Measurements from ENCODE around the gene AEN. TPM values are rescaled to one million over a fixed set of nuclear protein-coding genes. Genes with fewer than 3 reads are reported as not detected.

Gene AEN
- total RNA-seq, 1 donor from 2014 or later: 10.3 TPM

DNA sequence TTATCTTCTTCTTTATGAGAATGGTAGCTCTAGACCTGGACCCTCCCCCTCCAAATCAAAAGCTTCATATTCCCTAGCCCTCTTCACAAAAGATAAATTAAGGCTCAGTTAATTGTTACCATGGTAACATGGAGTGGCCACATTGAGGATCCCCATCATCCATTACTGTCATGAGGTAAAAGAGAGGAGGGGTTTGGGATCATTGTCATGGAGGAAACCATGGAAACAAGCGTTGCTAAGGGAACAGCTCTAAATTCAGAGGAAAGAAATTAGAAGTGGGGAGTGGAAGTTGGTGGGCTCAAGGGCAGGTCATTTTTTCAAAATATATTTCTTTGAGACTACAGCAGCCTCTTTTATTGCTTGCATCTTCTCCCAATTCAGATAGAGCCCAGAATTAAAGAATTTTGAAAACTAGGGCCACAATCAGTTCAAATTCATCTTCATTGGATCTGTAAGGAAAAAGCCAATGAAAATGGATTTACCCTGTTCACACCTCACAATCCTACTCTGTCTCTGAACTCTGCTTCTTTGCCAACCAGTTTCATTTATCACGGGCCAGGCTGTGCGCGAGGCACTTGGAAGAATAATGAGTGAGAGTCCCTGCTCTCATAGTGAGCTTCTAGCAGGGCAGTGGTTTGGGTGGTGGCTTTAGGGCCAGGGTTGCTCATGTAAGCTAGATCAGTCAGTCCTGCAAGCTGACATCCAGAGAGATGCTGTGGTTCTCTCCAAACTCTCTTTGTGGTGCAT lies 11.6 kb upstream of the AEN start:
- TF ChIP-seq, protein P1, sequence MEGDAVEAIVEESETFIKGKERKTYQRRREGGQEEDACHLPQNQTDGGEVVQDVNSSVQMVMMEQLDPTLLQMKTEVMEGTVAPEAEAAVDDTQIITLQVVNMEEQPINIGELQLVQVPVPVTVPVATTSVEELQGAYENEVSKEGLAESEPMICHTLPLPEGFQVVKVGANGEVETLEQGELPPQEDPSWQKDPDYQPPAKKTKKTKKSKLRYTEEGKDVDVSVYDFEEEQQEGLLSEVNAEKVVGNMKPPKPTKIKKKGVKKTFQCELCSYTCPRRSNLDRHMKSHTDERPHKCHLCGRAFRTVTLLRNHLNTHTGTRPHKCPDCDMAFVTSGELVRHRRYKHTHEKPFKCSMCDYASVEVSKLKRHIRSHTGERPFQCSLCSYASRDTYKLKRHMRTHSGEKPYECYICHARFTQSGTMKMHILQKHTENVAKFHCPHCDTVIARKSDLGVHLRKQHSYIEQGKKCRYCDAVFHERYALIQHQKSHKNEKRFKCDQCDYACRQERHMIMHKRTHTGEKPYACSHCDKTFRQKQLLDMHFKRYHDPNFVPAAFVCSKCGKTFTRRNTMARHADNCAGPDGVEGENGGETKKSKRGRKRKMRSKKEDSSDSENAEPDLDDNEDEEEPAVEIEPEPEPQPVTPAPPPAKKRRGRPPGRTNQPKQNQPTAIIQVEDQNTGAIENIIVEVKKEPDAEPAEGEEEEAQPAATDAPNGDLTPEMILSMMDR (IDR thresholded peaks at IDR 0.05; ENCODE audit: borderline replicate concordance): no peak
- H3K4me3 ChIP-seq: no peak overlapping the region
- intact Hi-C loops (cut with micrococcal nuclease): loop anchor here (5.0 kb wide), 1 partner anchor 132 kb away; no protein-coding TSS in a partner anchor
- no peak for DNase-seq
- H3K27me3 ChIP-seq (ENCODE audit: low read depth): peaks cover 46% of the 10 kb centered on the region
- no peak overlapping the region for H3K27ac ChIP-seq (replicated peaks)
- peaks cover 16% of the 10 kb centered on the region for H3K4me1 ChIP-seq
- no peaks in the 10 kb centered on the region for H3K9me3 ChIP-seq (replicated peaks)
- no peaks in the 10 kb centered on the region for H3K36me3 ChIP-seq

DNA sequence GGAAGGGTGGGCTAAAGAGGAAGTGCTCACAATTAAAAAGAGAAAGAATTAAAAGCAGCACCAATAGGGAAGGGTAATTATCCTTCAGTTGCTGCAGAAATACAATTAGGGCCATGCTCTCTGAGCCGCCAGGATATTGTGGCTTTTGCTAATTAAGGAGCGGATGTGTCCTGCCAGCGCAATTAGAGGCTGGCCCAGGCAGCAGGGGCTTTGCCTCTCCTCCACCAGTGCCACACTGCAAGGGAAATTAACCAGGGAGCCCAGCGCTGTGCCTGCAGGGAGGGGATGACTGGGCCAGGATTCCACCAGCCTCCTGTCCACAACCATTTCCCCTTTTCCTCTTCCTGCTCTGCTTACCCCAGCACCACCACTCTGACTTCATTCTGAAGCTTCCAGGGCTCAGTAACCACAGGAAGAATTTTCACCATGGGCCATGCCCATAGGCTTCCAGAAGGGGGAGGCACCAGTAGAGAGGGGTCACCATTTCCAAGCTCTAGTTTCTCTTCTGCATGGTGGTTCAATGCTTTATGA lies 10.4 kb upstream of the AEN start:
- DNase-seq: no peak
- H3K4me3 ChIP-seq: no peak overlapping the region
- peaks cover 34% of the 10 kb centered on the region for H3K27me3 ChIP-seq (ENCODE audit: low read depth)
- H3K27ac ChIP-seq (replicated peaks): no peak overlapping the region
- H3K9me3 ChIP-seq (replicated peaks): no peaks in the 10 kb centered on the region
- TF ChIP-seq, protein P1 (IDR thresholded peaks at IDR 0.05; ENCODE audit: borderline replicate concordance): no peak
- H3K36me3 ChIP-seq: no peaks in the 10 kb centered on the region
- peaks cover 4% of the 10 kb centered on the region for H3K4me1 ChIP-seq
- intact Hi-C loops (cut with micrococcal nuclease): loop anchor here (5.0 kb wide), 1 partner anchor 133 kb away; no protein-coding TSS in a partner anchor

DNA sequence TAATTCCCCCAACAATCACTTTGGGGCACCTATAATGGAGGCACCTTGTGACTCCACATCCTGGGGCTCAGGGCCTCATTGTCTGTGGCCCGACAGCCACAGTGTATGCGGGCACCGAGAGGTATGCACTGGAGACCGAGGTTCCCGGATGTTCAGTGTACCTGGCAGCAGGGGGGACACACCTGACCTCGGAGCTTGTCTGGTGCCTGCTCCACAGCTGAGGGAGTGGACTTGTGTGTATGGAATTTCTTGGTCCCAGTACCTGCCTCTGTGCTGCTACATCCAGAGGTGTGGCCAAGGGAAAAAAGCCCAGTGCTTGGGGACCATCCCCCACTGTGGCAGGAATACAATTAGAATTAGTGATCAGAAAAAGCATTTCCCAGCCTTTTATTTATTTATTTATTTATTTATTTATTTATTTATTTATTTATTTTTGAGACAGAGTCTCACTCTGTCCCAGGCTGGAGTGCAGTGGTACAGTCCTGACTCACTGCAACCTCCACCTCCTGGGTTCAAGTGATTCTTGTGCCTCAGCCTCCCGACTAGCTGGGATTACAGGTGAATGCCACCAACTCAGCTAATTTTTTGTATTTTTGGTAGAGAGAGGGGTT lies 8.8 kb upstream of the AEN start:
- Histone ChIP-seq H3K9me3 (replicated peaks) (no peaks in the 10 kb centered on the region), H3K27ac (replicated peaks) (no peak overlapping the region), H3K4me1 (no peaks in the 10 kb centered on the region), H3K27me3 (ENCODE audit: low read depth) (peaks cover 23% of the 10 kb centered on the region), H3K4me3 (no peak overlapping the region), H3K36me3 (no peaks in the 10 kb centered on the region)
- intact Hi-C loops (cut with micrococcal nuclease): loop anchor here (5.0 kb wide), 1 partner anchor 135 kb away; no protein-coding TSS in a partner anchor
- TF ChIP-seq, protein P1 (IDR thresholded peaks at IDR 0.05; ENCODE audit: borderline replicate concordance): no peak
- no peak for DNase-seq

DNA sequence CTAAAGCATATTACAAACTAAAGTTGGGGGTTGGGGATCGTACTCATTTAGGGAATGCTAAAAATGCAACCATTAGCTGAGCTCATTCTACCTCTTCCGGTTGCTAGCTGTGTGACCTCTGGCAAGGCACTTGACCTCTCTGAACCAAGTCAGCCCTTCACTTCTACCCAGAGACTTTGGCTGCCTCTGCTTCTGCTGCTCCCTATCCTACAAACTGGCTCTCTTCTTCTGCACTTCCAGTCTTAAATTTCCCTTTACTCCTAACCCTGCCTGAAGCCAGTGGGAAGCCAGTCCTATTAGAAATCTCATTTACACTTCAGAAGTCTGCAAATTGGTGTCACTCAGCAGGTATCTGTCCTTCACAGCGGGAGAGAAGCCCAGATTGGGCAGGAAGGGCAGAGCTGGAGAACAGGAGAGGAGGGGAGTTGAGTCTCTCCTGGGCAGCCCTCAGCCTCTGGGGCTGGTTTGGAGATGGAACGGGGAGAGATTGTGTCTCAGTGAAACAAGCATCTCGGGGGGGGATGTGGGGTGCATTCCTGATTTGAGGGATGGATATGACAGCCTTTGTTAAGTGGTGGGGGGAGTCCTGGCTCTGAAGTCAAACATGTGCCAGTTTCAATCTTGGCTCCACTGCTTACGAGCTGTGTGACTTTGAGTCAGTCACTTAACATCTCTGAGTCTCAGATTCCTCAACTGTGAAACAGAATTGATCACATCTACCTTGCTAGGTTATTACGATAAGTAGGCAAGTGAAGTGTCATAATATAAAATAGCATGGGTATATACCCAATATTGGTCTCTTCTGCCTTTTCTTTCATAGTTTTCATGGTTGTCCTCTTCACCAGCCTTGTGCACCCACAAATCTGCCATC lies 7.8 kb upstream of the AEN start:
- TF ChIP-seq, protein P1 (IDR thresholded peaks at IDR 0.05; ENCODE audit: borderline replicate concordance): no peak
- intact Hi-C loops (cut with micrococcal nuclease): loop anchor here (5.0 kb wide), 1 partner anchor 136 kb away; no protein-coding TSS in a partner anchor
- H3K27me3 ChIP-seq (ENCODE audit: low read depth): peaks cover 13% of the 10 kb centered on the region

More for the DNA sequence above, 7.8 kb upstream of the AEN start:
- no peaks in the 10 kb centered on the region for H3K36me3 ChIP-seq
- no peak overlapping the region for H3K27ac ChIP-seq (replicated peaks)
- H3K4me1 ChIP-seq: no peaks in the 10 kb centered on the region
- H3K9me3 ChIP-seq (replicated peaks): no peaks in the 10 kb centered on the region
- no peak overlapping the region for H3K4me3 ChIP-seq
- no peak for DNase-seq

All from left ventricle myocardium inferior (tissue), 1 donor.